ENCODE results near the gene HCN2.

HCN2 gene

GRCh38 chr19:610801-611480 is 21.3 kb downstream of the HCN2 start:
- Mint-ChIP-seq H3K4me3 (peak overlapping the region; percentile 88), H3K9me3 (no peaks in the 10 kb centered on the region), H3K4me1 (ENCODE audit: low read depth) (peaks cover 3% of the 10 kb centered on the region), H3K27me3 (ENCODE audit: low read depth) (no peaks in the 10 kb centered on the region), H3K27ac (peak overlapping the region; percentile 96), H3K36me3 (ENCODE audit: low read depth) (peaks cover 6% of the 10 kb centered on the region)
- DNase-seq (ENCODE audit: low spot score): peak; percentile 59

- peaks cover 3% of the 10 kb centered on the region for H3K4me1 Mint-ChIP-seq (ENCODE audit: low read depth)
- peak overlapping the region; percentile 88 for H3K4me3 Mint-ChIP-seq
- peak; percentile 76 for DNase-seq (ENCODE audit: low spot score)
- H3K36me3 Mint-ChIP-seq (ENCODE audit: low read depth): peaks cover 6% of the 10 kb centered on the region
- peak overlapping the region; percentile 71 for H3K27ac Mint-ChIP-seq
- H3K27me3 Mint-ChIP-seq (ENCODE audit: low read depth): no peaks in the 10 kb centered on the region
- H3K9me3 Mint-ChIP-seq: no peaks in the 10 kb centered on the region
Observed at GRCh38 chr19:611481-611868, 21.8 kb downstream of the HCN2 start.

- H3K4me1 Mint-ChIP-seq (ENCODE audit: low read depth): peaks cover 3% of the 10 kb centered on the region
- no peaks in the 10 kb centered on the region for H3K9me3 Mint-ChIP-seq
- H3K36me3 Mint-ChIP-seq (ENCODE audit: low read depth): peaks cover 6% of the 10 kb centered on the region
- no peak for DNase-seq (ENCODE audit: low spot score)
- no peak overlapping the region for H3K27ac Mint-ChIP-seq
- no peaks in the 10 kb centered on the region for H3K27me3 Mint-ChIP-seq (ENCODE audit: low read depth)
- H3K4me3 Mint-ChIP-seq: no peak overlapping the region
Observed at GRCh38 chr19:612941-613340, 23.3 kb downstream of the HCN2 start.

GRCh38 chr19:613732-614567 is 24.3 kb downstream of the HCN2 start:
- no peak for DNase-seq (ENCODE audit: low spot score)
- H3K9me3 Mint-ChIP-seq: no peaks in the 10 kb centered on the region
- no peak overlapping the region for H3K27ac Mint-ChIP-seq
- no peak overlapping the region for H3K4me3 Mint-ChIP-seq
- H3K27me3 Mint-ChIP-seq (ENCODE audit: low read depth): no peaks in the 10 kb centered on the region
- peaks cover 10% of the 10 kb centered on the region for H3K36me3 Mint-ChIP-seq (ENCODE audit: low read depth)
- H3K4me1 Mint-ChIP-seq (ENCODE audit: low read depth): peaks cover 3% of the 10 kb centered on the region

- DNase-seq (ENCODE audit: low spot score): no peak
- Mint-ChIP-seq H3K27me3 (ENCODE audit: low read depth) (no peaks in the 10 kb centered on the region), H3K4me1 (ENCODE audit: low read depth) (peaks cover 2% of the 10 kb centered on the region), H3K27ac (no peak overlapping the region), H3K4me3 (no peak overlapping the region), H3K36me3 (ENCODE audit: low read depth) (peaks cover 16% of the 10 kb centered on the region), H3K9me3 (no peaks in the 10 kb centered on the region)
Observed at GRCh38 chr19:615619-616018, 25.9 kb downstream of the HCN2 start.

GRCh38 chr19:616062-616700 is 26.5 kb downstream of the HCN2 start:
- Mint-ChIP-seq H3K36me3 (ENCODE audit: low read depth) (peaks cover 16% of the 10 kb centered on the region), H3K27ac (no peak overlapping the region), H3K4me3 (no peak overlapping the region), H3K27me3 (ENCODE audit: low read depth) (no peaks in the 10 kb centered on the region), H3K9me3 (no peaks in the 10 kb centered on the region), H3K4me1 (ENCODE audit: low read depth) (no peaks in the 10 kb centered on the region)
- DNase-seq (ENCODE audit: low spot score): no peak

GRCh38 chr19:616747-617526 is 27.3 kb downstream of the HCN2 start:
- Mint-ChIP-seq H3K27ac (no peak overlapping the region), H3K4me1 (ENCODE audit: low read depth) (no peaks in the 10 kb centered on the region), H3K36me3 (ENCODE audit: low read depth) (peaks cover 16% of the 10 kb centered on the region), H3K9me3 (no peaks in the 10 kb centered on the region), H3K27me3 (ENCODE audit: low read depth) (no peaks in the 10 kb centered on the region), H3K4me3 (no peak overlapping the region)
- DNase-seq (ENCODE audit: low spot score): no peak

GRCh38 chr19:617551-618246 is 28.0 kb downstream of the HCN2 start:
- H3K27ac Mint-ChIP-seq: no peak overlapping the region
- no peak for DNase-seq (ENCODE audit: low spot score)
- no peaks in the 10 kb centered on the region for H3K27me3 Mint-ChIP-seq (ENCODE audit: low read depth)
- peaks cover 16% of the 10 kb centered on the region for H3K36me3 Mint-ChIP-seq (ENCODE audit: low read depth)
- no peaks in the 10 kb centered on the region for H3K9me3 Mint-ChIP-seq
- no peaks in the 10 kb centered on the region for H3K4me1 Mint-ChIP-seq (ENCODE audit: low read depth)
- H3K4me3 Mint-ChIP-seq: no peak overlapping the region

- Mint-ChIP-seq H3K4me1 (ENCODE audit: low read depth) (no peaks in the 10 kb centered on the region), H3K4me3 (no peak overlapping the region), H3K27ac (no peak overlapping the region), H3K36me3 (ENCODE audit: low read depth) (peaks cover 16% of the 10 kb centered on the region), H3K27me3 (ENCODE audit: low read depth) (no peaks in the 10 kb centered on the region), H3K9me3 (no peaks in the 10 kb centered on the region)
- no peak for DNase-seq (ENCODE audit: low spot score)
Observed at GRCh38 chr19:618247-618619, 28.6 kb downstream of the HCN2 start.

GRCh38 chr19:618674-619285 is 29.1 kb downstream of the HCN2 start:
- H3K4me3 Mint-ChIP-seq: no peak overlapping the region
- H3K9me3 Mint-ChIP-seq: no peaks in the 10 kb centered on the region
- H3K36me3 Mint-ChIP-seq (ENCODE audit: low read depth): peaks cover 16% of the 10 kb centered on the region
- H3K27me3 Mint-ChIP-seq (ENCODE audit: low read depth): no peaks in the 10 kb centered on the region
- no peak overlapping the region for H3K27ac Mint-ChIP-seq
- H3K4me1 Mint-ChIP-seq (ENCODE audit: low read depth): no peaks in the 10 kb centered on the region
- no peak for DNase-seq (ENCODE audit: low spot score)

GRCh38 chr19:619286-620002 is 29.8 kb downstream of the HCN2 start:
- Mint-ChIP-seq H3K27me3 (ENCODE audit: low read depth) (no peaks in the 10 kb centered on the region), H3K4me3 (no peak overlapping the region), H3K9me3 (no peaks in the 10 kb centered on the region), H3K36me3 (ENCODE audit: low read depth) (peaks cover 16% of the 10 kb centered on the region), H3K27ac (no peak overlapping the region), H3K4me1 (ENCODE audit: low read depth) (no peaks in the 10 kb centered on the region)
- no peak for DNase-seq (ENCODE audit: low spot score)

GRCh38 chr19:620166-620862 is 30.6 kb downstream of the HCN2 start:
- Mint-ChIP-seq H3K4me3 (no peak overlapping the region), H3K9me3 (no peaks in the 10 kb centered on the region), H3K27ac (no peak overlapping the region), H3K27me3 (ENCODE audit: low read depth) (no peaks in the 10 kb centered on the region), H3K4me1 (ENCODE audit: low read depth) (no peaks in the 10 kb centered on the region), H3K36me3 (ENCODE audit: low read depth) (peaks cover 14% of the 10 kb centered on the region)
- no peak for DNase-seq (ENCODE audit: low spot score)

All from T-helper 2 cell treated with Interferon-gamma antibody and Interleukin-4, amounts not matched to agents 5 μg/mL and 100 μg/mL, for 36 hours (primary cell).